OCI-LY1 (cell line): ENCODE results near the gene FAM81A.
"Not testable (repeated sequence)": the region's sequence is repeated elsewhere in the genome, so short reads cannot be mapped to it uniquely, and the experiment has no call there.

Experiments
- H2AFZ ChIP-seq: fragments of 200-600 bp; sonication (generic), shearing (Covaris generic); 2 replicates; pipeline ENCODE4 v1.6.0; 2014; ENCODE audit warnings: antibody characterized with exemption, mild to moderate bottlenecking, low read length
- H3F3A ChIP-seq: fragments of 200-600 bp; sonication (generic), shearing (Covaris generic); 2 replicates; pipeline ENCODE4 v1.6.0; 2014; ENCODE audit warnings: mild to moderate bottlenecking, antibody characterized with exemption, low read length, moderate library complexity; ENCODE audit not compliant: insufficient read depth
- H3K27ac ChIP-seq: fragments of 200-600 bp; sonication (generic); 2 replicates; pipeline ENCODE4 v1.5.1; 2014; ENCODE audit warnings: low read length, mixed run types, mild to moderate bottlenecking, low read depth; ENCODE audit not compliant: poor library complexity, severe bottlenecking
- H3K27me3 ChIP-seq: fragments of 200-600 bp; sonication (generic); 2 replicates; pipeline ENCODE4 v1.6.0; 2014; ENCODE audit warnings: antibody characterized with exemption, mild to moderate bottlenecking, low read length, moderate library complexity; ENCODE audit not compliant: insufficient read depth
- H3K36me3 ChIP-seq: fragments of 200-600 bp; sonication (generic); 2 replicates; pipeline ENCODE4 v1.6.1; 2014; ENCODE audit warnings: mild to moderate bottlenecking, antibody characterized with exemption, low read length, moderate library complexity, mixed read lengths; ENCODE audit not compliant: insufficient read depth
- H3K4me1 ChIP-seq: fragments of 200-600 bp; sonication (generic); 2 replicates; pipeline ENCODE4 v1.5.1; 2014; ENCODE audit warnings: mild to moderate bottlenecking, low read length, moderate library complexity; ENCODE audit not compliant: insufficient read depth, severe bottlenecking
- H3K4me2 ChIP-seq: fragments of 200-600 bp; sonication (generic), shearing (Covaris generic); 2 replicates; pipeline ENCODE4 v1.6.1; 2014; ENCODE audit warnings: low read length
- H3K4me3 ChIP-seq: fragments of 200-600 bp; sonication (generic); 2 replicates; pipeline ENCODE4 v1.5.1; 2014; ENCODE audit warnings: low read length, low read depth, mild to moderate bottlenecking, mixed read lengths; ENCODE audit not compliant: poor library complexity, severe bottlenecking
- H3K79me2 ChIP-seq: fragments of 200-600 bp; shearing (Covaris generic); 2 replicates; pipeline ENCODE4 v1.6.1; 2016; ENCODE audit warnings: mixed run types, low read length, mixed read lengths; ENCODE audit not compliant: insufficient read depth
- H3K9ac ChIP-seq: fragments of 200-600 bp; sonication (generic), shearing (Covaris generic); 2 replicates; pipeline ENCODE4 v1.6.1; 2014; ENCODE audit warnings: mild to moderate bottlenecking, low read length, mixed read lengths
- H3K9me2 ChIP-seq: fragments of 200-600 bp; sonication (generic), shearing (Covaris generic); 2 replicates; pipeline ENCODE4 v1.6.1; 2014; ENCODE audit warnings: low read depth, mild to moderate bottlenecking, low read length, mixed read lengths
- H3K9me3 ChIP-seq: fragments of 200-600 bp; shearing (Covaris generic); 2 replicates; pipeline ENCODE4 v1.6.1; 2014; ENCODE audit warnings: low read length, mixed read lengths
- H4K20me1 ChIP-seq: fragments of 200-600 bp; sonication (generic), shearing (Covaris generic); 2 replicates; pipeline ENCODE4 v1.6.0; 2016; ENCODE audit warnings: mild to moderate bottlenecking, low read length; ENCODE audit not compliant: insufficient read depth
- CTCF ChIP-seq: fragments of 200-600 bp; sonication (generic), shearing (Covaris generic); IDR thresholded peaks from 2 replicates; pipeline ENCODE4 v1.5.1; 2017; ENCODE audit warnings: mild to moderate bottlenecking, antibody characterized with exemption, low read length, moderate library complexity, mixed read lengths
- EZH2 ChIP-seq: fragments of 200-600 bp; sonication (generic), shearing (Covaris generic); IDR thresholded peaks from 2 replicates; pipeline ENCODE4 v1.8.0; 2017; ENCODE audit warnings: borderline replicate concordance, mixed run types, mild to moderate bottlenecking, antibody characterized with exemption, low read length, moderate library complexity, mixed read lengths

The FAM81A gene

GRCh38 chr15:59399465-59400102 is 38.4 kb upstream of the FAM81A start:
- Histone ChIP-seq H3K9me3 (no peaks in the 10 kb centered on the region), H3F3A (no peaks in the 10 kb centered on the region), H3K4me3 (peak overlapping the region; percentile 75), H2AFZ (no peak overlapping the region), H3K79me2 (peaks cover 23% of the 10 kb centered on the region), H3K27ac (peak overlapping the region; percentile 98), H3K9me2 (no peaks in the 10 kb centered on the region), H3K4me2 (peak overlapping the region; percentile 94), H3K9ac (peak overlapping the region; percentile 92), H3K4me1 (peaks cover 100% of the 10 kb centered on the region), H3K27me3 (no peaks in the 10 kb centered on the region), H4K20me1 (no peaks in the 10 kb centered on the region), H3K36me3 (peaks cover 11% of the 10 kb centered on the region; the same call in 1 of the 2 replicates)
- no peak for TF ChIP-seq EZH2
- no peak for TF ChIP-seq CTCF

GRCh38 chr15:59400103-59400813 is 37.7 kb upstream of the FAM81A start:
- Histone ChIP-seq H3K27ac (peak overlapping the region; percentile 98), H3F3A (no peaks in the 10 kb centered on the region), H3K27me3 (no peaks in the 10 kb centered on the region), H3K9me3 (no peaks in the 10 kb centered on the region), H3K4me3 (peak overlapping the region; percentile 75), H3K4me1 (peaks cover 100% of the 10 kb centered on the region), H3K36me3 (peaks cover 16% of the 10 kb centered on the region; the same call in 1 of the 2 replicates), H3K79me2 (peaks cover 23% of the 10 kb centered on the region), H3K9ac (peak overlapping the region; percentile 92), H3K9me2 (no peaks in the 10 kb centered on the region), H2AFZ (no peak overlapping the region), H4K20me1 (no peaks in the 10 kb centered on the region), H3K4me2 (peak overlapping the region; percentile 94)
- TF ChIP-seq CTCF (no peak), EZH2 (no peak)

- H3K27me3 ChIP-seq, H3K9me2 ChIP-seq, H3K9me3 ChIP-seq, H2AFZ ChIP-seq, H4K20me1 ChIP-seq, H3F3A ChIP-seq: not testable (repeated sequence)
- peak overlapping the region; percentile 75 for H3K4me3 ChIP-seq
- H3K4me1 ChIP-seq, result peaks cover 100% of the 10 kb centered on the region
- peaks cover 23% of the 10 kb centered on the region for H3K79me2 ChIP-seq
- peak overlapping the region; percentile 92 for H3K9ac ChIP-seq
- H3K4me2 ChIP-seq, result peak overlapping the region; percentile 94
- peak overlapping the region; percentile 98 for H3K27ac ChIP-seq
- H3K36me3 ChIP-seq, result peaks cover 16% of the 10 kb centered on the region; the same call in 1 of the 2 replicates
Observed at GRCh38 chr15:59401051-59401823, 36.7 kb upstream of the FAM81A start.
